H1 (cell line): Measurements from ENCODE around the gene POLN. TPM values are rescaled to one million over a fixed set of nuclear protein-coding genes. Genes with fewer than 3 reads are reported as not detected.

Experiments
- CTCF ChIA-PET: fragments of 300-600 bp; sonication (Branson Sonifier 250); formaldehyde crosslinking; loops from one replicate; lab custom pipeline; 2021; ENCODE audit not compliant: partially characterized antibody; lab: Charles Lee
- POLR2A ChIA-PET: fragments of 300-600 bp; sonication (Branson Sonifier 250); formaldehyde crosslinking; loops from one replicate; lab custom pipeline; 2021; ENCODE audit warnings: inconsistent platforms; ENCODE audit not compliant: partially characterized antibody; lab: Charles Lee
- DNase-seq, 2 experiments: peaks; one replicate each; pipeline versions ENCODE4 v3.0.0 to v3.0.0-alpha.2; 2010 to 2022; ENCODE audit warnings: low spot score in 2 of 2, low read depth in 1 of 2, mixed read lengths in 1 of 2
- FAIRE-seq: peaks from 2 replicates; lab custom pipeline; 2011; peaks lifted over from hg19 to GRCh38; lab: Jason Lieb, UNC
- H2AFZ ChIP-seq: 2 replicates; pipeline ENCODE4 v1.8.1; 2012; ENCODE audit warnings: low read length, inconsistent platforms
- H2AK5ac ChIP-seq: 2 replicates; pipeline ENCODE4 v1.6.1; 2013; ENCODE audit warnings: low read depth, low read length
- H2BK120ac ChIP-seq: replicated peaks from 2 replicates; pipeline ENCODE3; 2013; ENCODE audit warnings: low read depth, low read length, inconsistent platforms
- H2BK12ac ChIP-seq: 2 replicates; pipeline ENCODE4 v1.6.1; 2013; ENCODE audit warnings: low read depth, low read length
- H2BK15ac ChIP-seq: 2 replicates; pipeline ENCODE4 v1.6.1; 2013; ENCODE audit warnings: low read length
- H2BK20ac ChIP-seq: 2 replicates; pipeline ENCODE4 v1.6.1; 2013; ENCODE audit warnings: low read length
- H2BK5ac ChIP-seq: 2 replicates; pipeline ENCODE4 v1.6.1; 2013; ENCODE audit warnings: low read depth, low read length
- H3K14ac ChIP-seq: 2 replicates; pipeline ENCODE4 v1.6.1; 2013; ENCODE audit warnings: inconsistent platforms; ENCODE audit not compliant: insufficient read length
- H3K18ac ChIP-seq: 2 replicates; pipeline ENCODE4 v1.6.1; 2013; ENCODE audit warnings: low read length; ENCODE audit errors: extremely low read depth
- H3K23ac ChIP-seq: 2 replicates; pipeline ENCODE4 v1.6.1; 2013; ENCODE audit warnings: inconsistent platforms; ENCODE audit not compliant: insufficient read length
- H3K23me2 ChIP-seq: 2 replicates; pipeline ENCODE4 v1.6.1; 2013; ENCODE audit warnings: low read depth, low read length
- H3K27ac ChIP-seq: 2 replicates; pipeline ENCODE4 v1.6.1; 2011; ENCODE audit warnings: low read depth, low read length, inconsistent platforms
- H3K27me3 ChIP-seq, 4 experiments: replicated peaks in 1 of 4; 1 replicate in 1 of 4; 2 replicates in 3 of 4; pipeline versions ENCODE4 v1.6.1 to v1.8.1; 2011 to 2013; ENCODE audit warnings: low read length in 3 of 4, mild to moderate bottlenecking in 3 of 4, inconsistent platforms in 2 of 4, mixed read lengths in 2 of 4, moderate library complexity in 1 of 4; ENCODE audit not compliant: control insufficient read depth in 3 of 4, insufficient read depth in 3 of 4; ENCODE audit errors: extremely low read depth in 1 of 4
- H3K36me3 ChIP-seq, 4 experiments: 2 replicates each; pipeline versions ENCODE4 v1.6.1 to v1.8.1; 2011 to 2013; ENCODE audit warnings: mild to moderate bottlenecking in 4 of 4, low read length in 3 of 4, moderate library complexity in 2 of 4, control low read depth in 1 of 4, inconsistent platforms in 1 of 4; ENCODE audit not compliant: insufficient read depth in 4 of 4, control insufficient read depth in 2 of 4
- H3K4ac ChIP-seq: replicated peaks from 2 replicates; pipeline ENCODE3; 2013; ENCODE audit warnings: low read length, low read depth, mixed read lengths, inconsistent platforms; ENCODE audit not compliant: insufficient read length
- H3K4me1 ChIP-seq, 4 experiments: replicated peaks in 1 of 4; 1 replicate in 1 of 4; 2 replicates in 3 of 4; pipeline versions ENCODE4 v1.6.1 to v1.8.1; 2011 to 2013; ENCODE audit warnings: low read length in 3 of 4, inconsistent platforms in 2 of 4, mixed read lengths in 1 of 4; ENCODE audit not compliant: insufficient read depth in 4 of 4, control insufficient read depth in 3 of 4
- H3K4me2 ChIP-seq, 2 experiments: 2 replicates each; pipeline versions ENCODE4 v1.6.1 to v1.8.1; 2011 to 2013; ENCODE audit warnings: low read depth in 2 of 2, low read length in 2 of 2, control low read depth in 1 of 2, inconsistent platforms in 1 of 2, mild to moderate bottlenecking in 1 of 2; ENCODE audit not compliant: insufficient read depth in 1 of 2
- H3K4me3 ChIP-seq, 4 experiments: fragments of 200-600, 300-600 bp in 1 of 4; sonication (generic), shearing (Covaris generic), sonication (Bioruptor Twin) in 1 of 4; 2 replicates each; pipeline versions ENCODE4 v1.5.1 to v1.8.1; 2011 to 2016; ENCODE audit warnings: low read length in 4 of 4, low read depth in 3 of 4, control low read depth in 2 of 4, inconsistent platforms in 2 of 4, mild to moderate bottlenecking in 2 of 4, mixed read lengths in 1 of 4, moderate library complexity in 1 of 4; ENCODE audit not compliant: insufficient read depth in 2 of 4; ENCODE audit errors: extremely low read depth in 1 of 4
- H3K56ac ChIP-seq: replicated peaks from 2 replicates; pipeline ENCODE3; 2013; ENCODE audit warnings: low read depth, mild to moderate bottlenecking, mixed read lengths, low read length, inconsistent platforms; ENCODE audit not compliant: insufficient read length
- H3K79me1 ChIP-seq: 2 replicates; pipeline ENCODE4 v1.6.1; 2013; ENCODE audit warnings: low read depth, low read length, control low read depth
- H3K79me2 ChIP-seq, 2 experiments: 2 replicates each; pipeline versions ENCODE4 v1.6.1 to v1.8.1; 2012 to 2013; ENCODE audit warnings: low read length in 2 of 2, mild to moderate bottlenecking in 2 of 2, inconsistent platforms in 1 of 2; ENCODE audit not compliant: insufficient read depth in 2 of 2, control insufficient read depth in 1 of 2
- H3K9ac ChIP-seq, 4 experiments: replicated peaks in 1 of 4; 1 replicate in 1 of 4; 2 replicates in 3 of 4; pipeline versions ENCODE4 v1.6.1 to v1.8.1; 2011 to 2013; ENCODE audit warnings: low read depth in 3 of 4, low read length in 3 of 4, control low read depth in 2 of 4, mild to moderate bottlenecking in 2 of 4, moderate library complexity in 2 of 4, inconsistent platforms in 1 of 4; ENCODE audit errors: extremely low read depth in 1 of 4
- H3K9me3 ChIP-seq, 2 experiments: 2 replicates each; pipeline versions ENCODE4 v1.6.1 to v1.8.1; 2012 to 2013; ENCODE audit warnings: mild to moderate bottlenecking in 2 of 2, moderate library complexity in 2 of 2, control low read depth in 1 of 2, inconsistent platforms in 1 of 2, low read depth in 1 of 2, low read length in 1 of 2, mixed read lengths in 1 of 2; ENCODE audit not compliant: insufficient read depth in 2 of 2
- H4K20me1 ChIP-seq, 2 experiments: replicated peaks in 1 of 2; 2 replicates each; pipeline versions ENCODE3 to v1.8.1; 2011 to 2013; ENCODE audit warnings: inconsistent platforms in 2 of 2, low read length in 2 of 2, mild to moderate bottlenecking in 1 of 2; ENCODE audit not compliant: insufficient read depth in 2 of 2, control insufficient read depth in 1 of 2
- H4K5ac ChIP-seq: 2 replicates; pipeline ENCODE4 v1.6.1; 2013; ENCODE audit warnings: low read length, low read depth, mixed read lengths, inconsistent platforms; ENCODE audit not compliant: insufficient read length
- H4K8ac ChIP-seq: 2 replicates; pipeline ENCODE4 v1.8.0; 2013; ENCODE audit warnings: mild to moderate bottlenecking, moderate library complexity, low read length, inconsistent platforms; ENCODE audit not compliant: insufficient read depth; ENCODE audit errors: extremely low read depth
- H4K91ac ChIP-seq: replicated peaks from 2 replicates; pipeline ENCODE3; 2013; ENCODE audit warnings: low read length, mixed read lengths, inconsistent platforms; ENCODE audit not compliant: insufficient read length
- BRCA1 ChIP-seq: IDR thresholded peaks from 2 replicates; pipeline ENCODE4 v1.6.1; 2012; ENCODE audit warnings: low read depth, low read length, improper control_type of control experiment
- MAX ChIP-seq: IDR thresholded peaks from 2 replicates; pipeline ENCODE4 v1.6.1; 2012; ENCODE audit warnings: inconsistent platforms
- RAD21 ChIP-seq, 2 experiments: IDR thresholded peaks in 1 of 2; conservative IDR thresholded peaks in 1 of 2; 2 replicates each; pipeline ENCODE4 v1.6.1; 2011; ENCODE audit warnings: low read depth in 2 of 2, low read length in 2 of 2, improper control_type of control experiment in 1 of 2, inconsistent platforms in 1 of 2, mild to moderate bottlenecking in 1 of 2, moderate library complexity in 1 of 2
- RXRA ChIP-seq: IDR thresholded peaks from 2 replicates; pipeline ENCODE4 v1.6.1; 2011; ENCODE audit warnings: low read depth, mild to moderate bottlenecking, low read length, moderate library complexity; ENCODE audit not compliant: insufficient read depth
- TAF1 ChIP-seq: IDR thresholded peaks from 2 replicates; pipeline ENCODE4 v1.6.1; 2011; ENCODE audit warnings: mild to moderate bottlenecking, low read depth, low read length
- WGBS, 2 experiments: shearing (Covaris generic) in 1 of 2; methylation state at CpG; one replicate each; pipeline versions ENCODE4 v1.1.6 to v1.1.7; 2013 to 2015; ENCODE audit warnings: low lambda C conversion rate in 2 of 2, mixed read lengths in 2 of 2, inconsistent platforms in 1 of 2, low coverage in 1 of 2, missing lambda C conversion rate in 1 of 2; ENCODE audit not compliant: insufficient replicate concordance in 2 of 2, insufficient coverage in 1 of 2, insufficient read length in 1 of 2; ENCODE audit errors: extremely low coverage in 1 of 2, missing lambda C conversion rate in 1 of 2; 5-methylcytosine and 5-hydroxymethylcytosine counted together
- polyA plus RNA-seq, 7 experiments: library from polyadenylated mRNA; depleted of rRNA in 3 of 7; stranded (reverse) in 5 of 7; unstranded in 2 of 7; fragments of >200 nt in 5 of 7; fragments of 200-250 nt in 2 of 7; gene quantifications; 1 replicate in 5 of 7; 2 replicates in 1 of 7; 4 replicates in 1 of 7; pipeline versions ENCODE4 v1.2.1 to v1.2.3, GENCODE V29; 2011 to 2013; ENCODE audit warnings: missing spikeins in 2 of 7, mixed read lengths in 2 of 7
- total RNA-seq: library from RNA; stranded (reverse); fragmentation: NEBNext Ultra II Directional; extraction: Animal tissue kit (Norgen Biotek cat#: 25700); gene quantifications from 2 replicates; pipeline ENCODE4 v1.2.1, GENCODE V29; 2021

Gene POLN
- total and polyA plus RNA-seq, 2 of the 8 experiments (the other 6 are each of a cell fraction or from before 2014, with no cell fraction given) = 0.98 to 1.5 TPM

- H3K18ac ChIP-seq = no peak overlapping the region
- DNase-seq (no peak), FAIRE-seq (no peak)
- no peak overlapping the region for H4K91ac ChIP-seq
- H3K4me1 ChIP-seq = peaks cover 0 to 10% (median 7%) of the 10 kb centered on the region in 4 experiments; a peak in 5 of 7 replicates
- H4K5ac ChIP-seq = no peak overlapping the region
- H2BK15ac ChIP-seq = no peak overlapping the region; the same call in 1 of the 2 replicates
- 0 out of 2 replicates have a peak overlapping the region, but pooled peaks have one; percentile 23 for H2BK20ac ChIP-seq
- H2BK120ac ChIP-seq = no peak overlapping the region
- H3K14ac ChIP-seq = no peak overlapping the region
- 85% methylated on average over 22 of the region's 25 CpGs; no CpG with 5 or more reads in 1 of the 2 experiments for WGBS, 2 experiments
- peak overlapping the region; percentile 84; the same call in 1 of the 2 replicates for H2BK12ac ChIP-seq
- no peak overlapping the region for H3K56ac ChIP-seq
- TF ChIP-seq RAD21 (IDR thresholded peaks at IDR 0.05 in 1 of 2, conservative IDR thresholded peaks at IDR 0.05 in 1 of 2; ENCODE audit: low read depth in 2 of 2, low read length in 2 of 2) (no peak), RXRA (no peak), BRCA1 (no peak), TAF1 (no peak), MAX (no peak)
- H3K9me3 ChIP-seq = no peaks in the 10 kb centered on the region
- no peak overlapping the region for H3K27ac ChIP-seq
- no peaks in the 10 kb centered on the region for H3K79me2 ChIP-seq
- no peak overlapping the region for H4K8ac ChIP-seq
- peak overlapping the region; percentile 70; the same call in 1 of the 2 replicates for H2AK5ac ChIP-seq
- H3K36me3 ChIP-seq = no peaks in the 10 kb centered on the region
- no peak overlapping the region for H3K4me2 ChIP-seq
- POLR2A ChIA-PET = no interaction called here
- no peak overlapping the region; the same call in 1 of the 2 replicates for H2BK5ac ChIP-seq
- no peaks in the 10 kb centered on the region for H3K23me2 ChIP-seq
- H3K9ac ChIP-seq = no peak overlapping the region
- no peak overlapping the region for H3K23ac ChIP-seq
- peak overlapping the region; percentile 13 for H3K4ac ChIP-seq
- H3K27me3 ChIP-seq = no peaks in the 10 kb centered on the region
- no peak overlapping the region for H2AFZ ChIP-seq
- no peak overlapping the region; a peak in 1 of 8 replicates for H3K4me3 ChIP-seq
- CTCF ChIA-PET = interaction anchor here (1.5 kb wide), 1 partner anchor 22 kb away, joined by 4 read pairs; no protein-coding TSS in a partner anchor
- H4K20me1 ChIP-seq = peaks cover 0 to 1% of the 10 kb centered on the region in 2 experiments
- no peaks in the 10 kb centered on the region for H3K79me1 ChIP-seq
Measured at GRCh38 chr4:2272026-2272827, 30.3 kb upstream of the POLN start.
